NAMALWA (cell line): Measurements from ENCODE around the gene LRRC9.
A peak's percentile ranks its signal among the peaks of the same experiment; 100 is the strongest.
"Not testable (repeated sequence)": the region's sequence is repeated elsewhere in the genome, so short reads cannot be mapped to it uniquely, and the experiment has no call there.

Source experiments
- DNase-seq: peaks from one replicate; pipeline ENCODE4 v3.0.0-alpha.2; 2015; ENCODE audit warnings: low spot score

The LRRC9 gene

DNA sequence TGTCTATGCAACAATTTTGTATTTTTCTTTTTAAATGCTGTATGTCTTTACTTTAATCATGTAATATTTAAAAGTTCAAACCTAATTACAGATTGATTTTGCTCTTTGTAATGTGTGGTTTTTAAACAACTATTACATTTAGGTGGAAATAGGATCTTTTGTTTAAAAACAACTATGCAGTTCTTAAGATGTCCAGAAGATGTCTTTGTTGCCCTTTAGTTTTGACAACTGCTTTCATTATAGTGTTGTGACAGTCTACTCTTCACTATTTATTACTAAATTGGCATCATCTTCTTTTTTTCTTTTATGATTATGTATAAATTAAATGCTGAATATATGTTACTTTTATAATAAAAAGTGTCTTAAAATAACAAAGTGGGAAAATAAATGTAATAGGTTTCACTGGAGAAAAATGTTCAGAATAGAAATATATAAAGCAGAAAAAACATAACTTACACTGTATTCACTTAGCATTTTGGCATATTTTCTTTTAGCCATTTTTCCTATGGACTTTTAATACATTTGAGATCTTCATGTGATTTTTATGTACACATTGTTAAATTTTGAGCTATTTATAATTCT is 144.6 kb downstream of the LRRC9 start:
- DNase-seq = peak; percentile 31

DNA sequence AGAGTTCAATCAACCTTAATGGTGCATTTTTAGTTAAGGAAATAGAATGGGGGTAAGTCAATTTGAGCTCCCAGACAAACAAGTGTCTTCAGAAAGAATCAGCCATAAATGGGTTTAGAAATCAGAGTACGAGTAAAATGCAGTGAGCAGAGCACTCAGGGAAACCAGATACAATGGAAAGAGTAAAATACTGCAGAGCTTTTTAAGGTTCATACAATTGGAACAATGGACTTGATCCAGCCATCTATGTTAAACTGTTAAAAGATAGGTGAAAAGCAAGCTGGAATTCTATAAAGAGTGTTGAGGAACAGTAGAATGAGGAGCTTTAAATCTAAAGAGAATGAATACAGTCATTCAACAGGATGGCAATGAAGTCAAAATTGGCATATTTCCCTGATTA is 147.9 kb downstream of the LRRC9 start:
- DNase-seq = no peak

DNA sequence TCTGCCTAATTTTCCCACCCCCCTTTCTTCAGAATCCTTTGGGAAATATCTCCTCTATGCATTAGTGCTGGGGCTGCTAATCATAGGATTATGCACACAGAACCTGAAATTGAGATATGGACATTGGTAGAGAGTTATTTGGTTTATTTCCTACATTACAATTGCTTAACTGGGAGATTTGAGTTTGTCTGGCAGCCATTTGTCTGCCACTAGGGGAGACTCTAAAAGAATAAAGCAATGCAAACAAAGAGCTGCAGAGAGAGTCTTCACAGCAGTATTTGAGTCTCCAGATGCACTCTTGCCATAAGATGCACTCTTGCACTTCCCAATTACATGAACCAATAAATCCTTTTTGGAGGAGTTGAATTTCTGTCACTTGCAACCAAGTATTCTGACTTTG is 159.8 kb downstream of the LRRC9 start:
- peak; percentile 9 for DNase-seq

DNA sequence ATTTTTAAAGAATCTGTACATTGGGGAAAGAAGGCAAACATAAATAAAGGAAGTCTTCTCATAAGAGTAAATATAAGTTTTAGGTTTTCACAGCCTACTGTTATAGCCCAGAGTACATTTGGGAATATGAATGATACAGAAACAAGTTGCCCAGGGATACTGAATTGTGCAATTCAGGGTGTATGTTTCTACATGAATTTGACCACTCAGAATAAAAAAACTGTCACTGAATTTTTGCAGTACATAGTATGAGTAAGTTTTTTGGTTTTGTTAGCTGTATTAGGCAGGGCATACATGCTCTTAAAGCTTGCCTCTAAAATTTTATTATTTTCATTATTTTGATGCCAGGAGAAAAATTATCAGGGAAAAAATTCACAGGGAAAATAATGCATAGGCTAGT is 165.1 kb downstream of the LRRC9 start:
- no peak for DNase-seq

DNA sequence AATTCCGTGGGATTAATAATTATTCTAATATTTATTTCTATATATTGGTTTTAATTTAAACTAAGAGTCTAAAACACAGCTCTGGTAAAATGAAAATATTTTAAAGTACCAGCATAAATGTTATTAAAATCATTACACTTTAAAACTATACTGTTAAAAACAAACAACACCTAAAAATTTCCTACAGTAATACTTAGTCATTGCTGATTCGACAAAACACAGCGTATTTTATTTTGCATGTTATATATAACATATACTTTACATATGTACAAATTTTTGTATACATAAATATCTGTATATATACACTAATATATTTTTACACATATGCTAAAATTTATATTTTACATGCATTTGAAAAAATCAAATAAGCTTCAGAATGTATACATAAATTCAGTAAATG is 165.7 kb downstream of the LRRC9 start:
- DNase-seq = no peak

DNA sequence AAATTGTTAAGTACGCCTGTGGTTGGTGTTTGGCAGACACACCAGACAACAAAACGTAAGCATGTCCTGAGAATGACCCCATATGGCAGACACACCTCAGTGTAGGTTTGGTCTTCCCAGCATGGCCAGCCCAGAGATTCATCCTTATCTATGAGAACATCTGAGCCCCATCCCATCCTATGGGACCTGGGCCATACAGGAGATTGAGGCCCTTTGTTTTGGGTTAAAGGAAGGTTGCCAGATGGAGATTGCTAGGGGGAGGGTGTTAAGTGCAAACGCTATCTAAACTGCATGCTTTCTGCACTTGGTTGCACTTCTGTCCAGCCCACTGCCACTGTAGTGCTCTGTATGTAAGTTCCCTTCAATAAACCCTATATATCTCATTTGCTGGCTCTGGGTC is 167.7 kb downstream of the LRRC9 start:
- DNase-seq = no peak

DNA sequence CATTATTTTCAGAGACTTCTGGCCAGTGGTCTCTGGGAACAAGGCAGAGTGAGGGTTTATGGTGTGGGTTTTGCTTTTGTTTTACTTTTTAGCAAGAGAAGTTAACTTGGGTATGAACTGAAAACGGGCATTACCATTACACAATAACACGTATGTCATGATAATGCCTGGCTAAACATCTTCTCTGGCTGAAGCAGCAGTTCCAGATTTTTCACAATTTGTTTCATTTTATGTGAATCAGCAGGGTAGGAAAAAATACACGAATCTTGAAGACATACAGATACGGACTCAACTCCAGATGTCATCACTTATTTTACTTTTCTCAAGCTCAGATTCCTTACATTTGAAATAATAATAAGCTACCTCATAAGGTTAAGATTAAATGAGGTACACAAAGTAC is 169.3 kb downstream of the LRRC9 start:
- no peak for DNase-seq

DNA sequence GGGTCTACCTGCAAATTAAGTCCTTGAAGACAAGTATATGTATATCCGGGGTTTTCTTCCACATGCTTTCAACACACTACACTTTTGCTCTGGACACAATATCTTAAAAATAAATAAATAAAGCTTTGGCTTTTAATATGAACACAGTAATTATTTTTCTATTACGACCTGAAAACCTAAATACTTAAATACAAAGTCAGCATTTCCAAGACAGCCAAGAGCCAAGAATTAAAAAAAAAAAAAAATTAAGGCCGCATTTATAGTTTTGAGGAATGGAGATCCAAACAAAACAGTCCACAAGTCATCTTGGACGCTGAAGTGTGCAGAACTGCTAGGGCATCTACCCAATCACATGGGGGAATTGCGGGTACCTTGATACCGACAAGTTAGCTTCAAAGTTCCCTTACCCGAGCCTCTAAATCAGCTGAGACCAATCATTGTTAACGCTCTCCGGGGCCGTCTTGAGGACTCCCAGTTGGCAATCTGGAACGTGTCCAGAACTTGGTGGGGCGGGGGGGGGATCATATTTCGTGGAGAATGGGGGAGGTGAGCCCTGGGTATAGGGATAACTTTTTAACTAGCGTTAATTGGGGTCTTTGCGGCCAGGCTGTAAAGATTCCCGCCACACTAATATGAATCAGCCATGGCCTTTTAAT is 171.0 kb downstream of the LRRC9 start:
- DNase-seq = peak; percentile 46

DNA sequence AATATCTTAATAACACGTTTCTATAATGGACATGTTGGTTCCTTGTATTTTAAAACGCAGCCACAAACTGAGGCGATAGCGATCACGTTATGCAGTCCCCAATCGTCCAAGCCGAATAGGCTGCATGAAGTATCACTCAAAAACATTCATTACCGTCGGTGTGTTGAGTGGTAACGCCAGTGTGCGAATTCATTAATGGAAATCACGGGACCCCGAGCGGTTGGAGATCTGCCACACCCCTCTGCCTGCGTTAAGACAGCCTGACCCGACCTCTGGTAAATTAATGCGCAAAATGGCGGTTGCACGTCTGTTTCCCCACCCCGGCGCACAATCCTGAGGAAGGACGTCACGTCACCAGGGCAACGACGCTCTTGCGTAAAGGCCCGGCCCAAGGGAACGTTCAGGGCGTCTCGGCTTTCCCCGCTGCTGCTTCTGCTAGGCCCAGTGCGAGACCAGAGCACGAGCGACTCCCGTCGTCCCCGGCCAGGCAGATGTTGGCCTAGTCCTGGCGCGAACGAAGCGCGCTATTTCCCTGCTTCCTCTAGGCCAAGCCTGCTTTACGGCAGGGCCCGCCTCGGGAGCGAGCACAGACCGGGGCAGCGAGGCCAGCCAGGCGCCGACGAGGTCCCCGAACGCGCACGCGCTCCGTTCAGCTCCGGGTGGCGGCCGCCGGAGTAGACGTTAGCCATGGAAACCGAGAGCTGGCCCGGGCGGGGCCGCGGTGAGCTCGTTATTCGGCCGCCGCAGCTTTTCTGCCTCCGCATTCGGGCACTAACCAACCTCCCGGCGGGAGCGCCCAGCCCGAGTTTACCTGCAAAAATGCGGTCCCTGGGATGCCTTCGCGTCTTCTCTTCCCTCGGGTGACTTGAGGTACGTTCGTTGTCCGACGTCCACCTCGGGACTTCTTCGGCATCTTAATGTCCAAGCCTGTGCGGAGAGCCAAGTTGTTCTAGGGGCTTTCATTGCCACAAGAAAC is 171.9 kb downstream of the LRRC9 start, which contains the start of gene PCNX4:
TSS of gene PCNX4 (plus strand) at position 374 of the 976 bp plus-strand sequence. CDS start 15,716 bp downstream, outside the sequence.
- peak; percentile 95 for DNase-seq

DNA sequence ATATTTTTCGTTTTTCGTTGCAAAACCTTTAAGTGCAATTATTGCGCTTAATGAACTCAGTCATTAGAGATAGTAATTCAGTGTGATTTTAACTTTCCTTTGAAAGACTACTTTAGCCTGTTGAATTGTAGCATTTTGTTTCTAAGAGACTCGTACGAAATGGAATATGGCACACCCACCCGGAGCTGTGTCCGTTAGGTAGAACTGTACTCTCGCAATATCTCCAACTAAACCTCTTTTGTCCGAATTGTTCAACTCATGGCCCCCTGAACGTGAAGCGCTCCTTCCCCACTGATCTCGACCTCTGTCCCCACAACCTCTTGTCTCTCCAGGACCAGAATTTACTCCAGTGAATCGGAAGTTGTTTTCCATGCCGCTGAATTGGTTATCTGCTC is 172.6 kb downstream of the LRRC9 start:
- peak; percentile 57 for DNase-seq

DNA sequence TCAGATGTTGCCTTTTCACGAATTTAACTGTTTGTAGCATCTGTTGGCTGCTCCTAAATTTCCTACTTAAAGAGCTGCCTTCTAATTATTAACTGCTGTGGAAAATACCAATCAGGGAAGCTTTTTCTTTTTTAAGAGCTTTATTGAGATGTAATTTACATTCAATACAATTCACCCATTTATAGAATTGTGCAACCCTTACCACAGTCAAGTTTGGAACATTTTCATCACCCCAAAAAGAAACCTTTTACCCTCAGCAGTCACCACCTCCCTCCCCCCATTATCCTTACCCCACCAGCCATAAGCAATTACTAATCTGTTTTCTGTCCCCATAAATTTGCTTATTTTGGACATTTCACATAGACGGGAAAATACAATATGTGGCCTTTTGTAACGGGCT is 173.1 kb downstream of the LRRC9 start:
- peak; percentile 7 for DNase-seq

DNA sequence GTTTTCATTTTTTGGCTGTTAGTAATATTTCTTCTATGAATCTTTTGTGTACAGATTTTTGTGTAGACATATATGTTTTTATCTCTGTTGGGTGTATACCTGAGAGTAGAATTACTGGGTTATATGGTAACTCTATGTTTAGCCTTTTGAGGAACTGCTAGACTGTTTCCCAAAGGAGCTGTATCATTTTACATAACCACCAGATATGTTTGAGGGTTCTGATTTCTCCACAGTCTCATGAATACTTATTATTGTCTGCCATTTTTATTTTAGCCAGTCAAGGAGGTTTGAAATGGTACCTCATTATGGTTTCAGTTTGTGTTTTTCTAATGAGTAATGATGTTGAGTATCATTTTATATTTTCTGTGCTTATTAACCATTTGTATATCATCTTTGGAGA is 173.7 kb downstream of the LRRC9 start:
- no peak for DNase-seq

DNA sequence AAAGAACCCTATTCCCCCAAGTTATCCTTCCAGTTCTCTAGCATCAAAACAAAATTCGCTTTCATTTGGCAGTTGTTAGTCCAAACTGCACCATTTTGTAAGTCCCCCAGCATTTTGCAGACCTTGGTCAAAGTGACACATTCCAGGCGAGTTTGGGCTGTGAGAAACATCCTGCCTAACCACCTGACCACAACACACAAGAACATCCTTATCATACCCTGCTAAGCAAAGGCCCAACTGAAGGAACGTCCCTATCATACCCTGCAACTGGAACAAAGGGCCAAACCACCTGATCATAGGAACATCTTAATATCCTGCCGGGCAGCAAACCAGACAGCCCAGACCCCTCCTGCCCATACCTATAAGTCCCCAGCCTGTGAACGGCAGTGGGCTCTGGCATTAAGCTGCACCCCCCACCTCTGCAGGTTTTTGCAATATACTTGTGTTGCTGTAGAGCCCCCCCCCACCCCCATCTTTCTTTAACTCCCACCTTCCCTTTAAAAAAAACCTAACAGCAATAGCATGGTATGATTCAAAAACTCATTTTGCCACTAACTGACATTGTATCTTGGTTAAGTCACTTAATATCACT is 174.5 kb downstream of the LRRC9 start:
- DNase-seq = no peak

DNA sequence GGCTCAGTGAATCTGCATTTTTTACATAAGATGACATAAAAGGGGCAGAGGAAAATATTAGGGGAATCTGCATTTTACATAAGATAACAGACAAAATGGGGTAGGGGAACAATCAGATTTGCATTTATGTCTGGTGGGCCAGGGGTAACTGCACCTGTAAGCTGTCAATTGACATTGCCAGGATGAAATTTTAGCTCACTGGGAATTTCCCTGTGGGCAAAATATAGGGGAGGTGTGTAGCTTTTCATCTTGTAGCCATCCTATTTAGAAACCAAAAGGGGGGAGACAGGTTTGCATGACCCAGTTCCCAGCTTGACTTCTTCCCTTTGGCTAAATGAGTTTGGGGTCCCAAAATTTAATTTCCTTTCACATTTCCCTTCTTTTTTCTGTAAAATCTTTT is 175.3 kb downstream of the LRRC9 start:
- no peak for DNase-seq

DNA sequence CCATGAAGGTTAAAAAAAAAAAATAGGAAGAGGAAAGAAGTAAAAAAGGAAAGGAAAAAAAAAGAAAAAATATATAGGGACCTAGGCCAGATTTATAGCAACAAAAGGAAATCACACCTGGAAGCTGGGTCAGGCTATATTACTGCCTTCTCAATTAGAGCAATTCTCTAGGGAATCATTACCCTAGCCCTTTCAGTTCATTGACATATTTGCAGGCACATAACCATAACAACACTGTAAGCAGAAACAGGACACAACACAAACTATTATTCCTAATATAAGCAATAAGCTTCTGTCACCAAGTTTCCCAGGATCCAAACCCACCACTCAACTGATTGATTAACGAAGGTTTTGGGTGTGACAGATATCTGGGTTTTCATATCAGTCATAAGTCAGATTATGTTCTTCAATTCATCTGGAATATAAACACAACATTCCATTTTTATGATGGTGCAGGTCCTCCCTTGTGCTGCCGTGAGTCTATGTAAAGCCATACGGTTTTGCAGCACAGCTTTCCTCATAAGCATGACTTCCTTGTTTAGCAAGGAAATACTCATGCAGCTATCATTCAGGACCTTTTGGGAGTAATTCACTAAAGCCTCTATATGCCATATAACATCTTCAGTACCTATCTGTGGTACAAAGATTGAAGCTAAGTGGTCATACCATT is 176.0 kb downstream of the LRRC9 start:
- DNase-seq = no peak

DNA sequence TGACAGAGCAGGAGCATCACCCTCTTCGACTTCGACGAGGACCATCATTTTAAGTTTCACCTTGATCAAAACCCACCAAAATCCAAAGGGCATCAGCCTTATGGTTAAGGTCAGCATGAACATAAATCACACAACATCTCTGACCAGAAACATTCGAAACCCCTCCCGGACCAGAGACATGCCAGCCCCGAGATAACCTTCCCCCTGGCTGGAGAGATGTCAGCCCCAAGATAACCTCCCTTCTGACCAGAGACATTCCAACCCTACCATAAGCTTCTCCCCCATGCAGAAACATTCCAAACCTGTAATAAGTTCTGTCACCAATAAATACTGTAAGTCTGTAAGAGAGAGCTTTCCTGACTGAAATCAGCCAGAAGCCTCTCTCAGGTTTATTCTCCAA is 178.0 kb downstream of the LRRC9 start:
- DNase-seq = no peak

DNA sequence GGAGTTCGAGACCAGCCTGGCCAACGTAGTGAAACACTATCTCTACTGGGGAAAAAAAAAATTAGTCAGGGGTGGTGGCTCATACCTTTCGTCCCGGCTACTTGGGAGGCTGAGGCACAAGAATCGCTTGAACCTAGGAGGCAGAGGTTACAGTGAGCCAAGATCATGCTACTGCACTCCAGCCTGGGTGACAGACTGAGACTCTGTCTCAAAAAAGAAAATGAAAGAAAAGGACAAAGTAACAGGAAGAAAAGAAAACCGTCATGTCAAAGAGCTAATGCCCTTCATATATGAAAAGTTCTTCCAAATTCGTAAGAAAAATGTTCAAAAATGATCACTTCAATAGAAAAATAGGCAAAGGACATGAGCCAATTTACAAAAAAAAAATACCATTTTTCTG is 179.9 kb downstream of the LRRC9 start:
- not testable (repeated sequence) for DNase-seq

DNA sequence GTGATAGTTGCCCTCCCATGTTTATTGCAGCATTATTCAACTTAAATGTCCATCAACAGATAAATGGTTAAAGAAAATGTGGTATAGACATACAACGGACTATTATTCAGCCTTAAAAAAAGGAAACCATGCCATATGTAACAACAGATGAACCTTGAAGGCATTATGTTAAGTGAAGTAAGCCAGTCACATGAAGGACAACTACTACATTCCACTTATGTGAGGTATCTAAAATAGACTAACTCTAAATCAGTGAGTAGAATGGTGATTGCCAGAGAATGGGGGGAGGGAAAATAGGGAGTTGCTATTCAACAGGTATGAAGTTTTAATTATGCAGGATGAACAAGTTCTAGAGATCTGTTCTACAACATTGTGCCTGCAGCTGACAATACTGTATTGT is 181.8 kb downstream of the LRRC9 start:
- no peak for DNase-seq

DNA sequence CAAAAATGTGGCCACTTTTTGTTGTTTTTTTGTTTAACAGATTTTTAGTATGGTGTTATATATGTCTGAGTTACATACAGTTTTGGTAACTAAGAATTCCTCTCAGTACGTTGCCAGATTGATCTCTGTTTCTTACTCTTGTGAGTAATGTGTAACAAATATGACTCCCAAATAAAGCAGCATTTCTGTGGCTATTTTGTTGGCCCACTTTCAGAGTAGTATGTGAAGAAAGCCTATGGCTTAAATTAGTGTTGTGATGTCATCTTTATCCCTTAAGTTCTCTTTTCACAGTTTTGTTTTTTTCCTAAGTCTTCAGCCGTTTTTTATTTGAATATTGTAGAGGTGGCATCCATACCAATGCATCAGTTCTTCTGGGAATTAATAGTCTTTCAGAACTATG is 182.4 kb downstream of the LRRC9 start:
- DNase-seq = no peak

DNA sequence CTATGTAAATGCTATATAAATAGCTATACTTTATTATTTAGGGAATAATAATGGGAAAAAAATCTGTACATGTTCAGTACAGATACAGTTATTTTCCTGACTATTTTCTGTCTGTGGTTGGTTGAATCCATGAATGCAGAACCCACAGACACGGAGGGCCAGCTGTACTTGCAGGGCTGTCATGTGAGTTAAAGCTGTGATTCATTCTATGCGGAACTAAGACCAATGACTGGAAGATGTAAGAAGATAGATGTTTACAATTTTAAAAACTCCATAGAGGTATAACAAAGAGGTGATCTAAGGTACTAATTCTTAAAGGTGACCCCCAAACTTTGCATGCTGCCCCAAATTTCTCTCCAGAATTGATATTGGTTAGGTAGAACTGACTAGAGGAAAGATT is 186.4 kb downstream of the LRRC9 start:
- DNase-seq = no peak

DNA sequence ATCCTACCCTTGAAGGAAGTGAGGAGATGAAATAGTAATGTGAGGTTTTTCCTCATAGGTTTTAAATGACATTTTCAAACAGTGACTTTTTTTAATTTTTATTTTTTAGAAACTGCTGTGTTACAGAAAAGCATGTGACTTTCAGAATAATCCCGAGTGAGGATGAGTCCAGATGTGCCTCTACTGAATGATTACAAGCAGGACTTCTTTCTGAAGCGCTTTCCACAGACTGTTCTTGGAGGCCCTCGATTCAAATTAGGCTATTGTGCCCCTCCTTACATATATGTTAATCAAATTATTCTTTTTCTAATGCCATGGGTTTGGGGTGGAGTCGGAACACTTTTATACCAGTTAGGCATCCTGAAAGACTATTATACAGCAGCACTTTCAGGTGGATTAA is 187.5 kb downstream of the LRRC9 start:
- DNase-seq = no peak

DNA sequence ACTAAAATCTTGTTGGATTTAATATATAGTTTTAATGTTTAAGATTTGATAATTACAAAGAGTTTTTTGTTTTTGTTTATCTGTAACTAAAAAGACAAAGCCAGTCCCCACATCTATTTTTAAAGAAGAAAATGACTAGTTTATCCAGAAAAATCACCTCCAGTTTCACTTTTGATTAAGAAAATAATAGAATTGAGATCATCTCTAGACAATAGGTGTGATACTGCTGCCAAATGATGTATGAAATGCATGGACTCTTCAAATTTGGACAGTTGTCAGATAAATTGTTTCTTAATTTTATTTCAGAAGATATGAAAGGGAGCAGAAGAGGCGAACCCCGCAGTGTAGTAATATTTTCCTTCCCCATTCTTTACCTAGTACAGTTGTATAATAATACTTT is 191.8 kb downstream of the LRRC9 start:
- DNase-seq = no peak
